Mesenchymal stem cell (in vitro differentiated cells and primary cell): ENCODE measurements around the gene OR13D1.
"Not testable (repeated sequence)": the region's sequence is repeated elsewhere in the genome, so short reads cannot be mapped to it uniquely, and the experiment has no call there.

Experiments
- DNase-seq: peaks from one replicate; pipeline ENCODE4 v3.0.0-alpha.2; 2013
- H2AFZ ChIP-seq: one replicate; pipeline ENCODE4 v1.6.1; 2013; ENCODE audit warnings: low read depth, mild to moderate bottlenecking, control low read depth, inconsistent platforms, low read length, moderate library complexity
- H2AK5ac ChIP-seq: 2 replicates; pipeline ENCODE4 v1.6.1; 2013; ENCODE audit warnings: low read length, moderate library complexity, mild to moderate bottlenecking, inconsistent platforms; ENCODE audit not compliant: severe bottlenecking
- H2BK120ac ChIP-seq: one replicate; pipeline ENCODE4 v1.6.1; 2013; ENCODE audit warnings: low read depth, mild to moderate bottlenecking, inconsistent platforms, low read length, moderate library complexity
- H2BK12ac ChIP-seq, 2 experiments: one replicate each; pipeline ENCODE4 v1.6.1; 2013; ENCODE audit warnings: inconsistent platforms in 2 of 2, low read length in 2 of 2, mild to moderate bottlenecking in 2 of 2, moderate library complexity in 2 of 2, control low read depth in 1 of 2
- H2BK15ac ChIP-seq: one replicate; pipeline ENCODE4 v1.6.1; 2013; ENCODE audit warnings: mild to moderate bottlenecking, low read depth, inconsistent platforms; ENCODE audit not compliant: poor library complexity, severe bottlenecking
- H2BK5ac ChIP-seq: 2 replicates; pipeline ENCODE4 v1.6.1; 2013; ENCODE audit warnings: low read depth, mild to moderate bottlenecking, low read length, control low read depth, inconsistent platforms; ENCODE audit not compliant: poor library complexity, severe bottlenecking
- H3K14ac ChIP-seq, 2 experiments: one replicate each; pipeline ENCODE4 v1.6.1; 2013; ENCODE audit warnings: inconsistent platforms in 2 of 2, low read length in 2 of 2, control low read depth in 1 of 2, mild to moderate bottlenecking in 1 of 2, moderate library complexity in 1 of 2
- H3K18ac ChIP-seq, 2 experiments: one replicate each; pipeline ENCODE4 v1.6.1; 2013; ENCODE audit warnings: inconsistent platforms in 2 of 2, low read length in 2 of 2, control low read depth in 1 of 2, low read depth in 1 of 2, mild to moderate bottlenecking in 1 of 2
- H3K23ac ChIP-seq, 2 experiments: one replicate each; pipeline ENCODE4 v1.6.1; 2013; ENCODE audit warnings: inconsistent platforms in 2 of 2, low read length in 2 of 2, mild to moderate bottlenecking in 2 of 2, moderate library complexity in 2 of 2, control low read depth in 1 of 2
- H3K27ac ChIP-seq: 2 replicates; pipeline ENCODE4 v1.5.1; 2013; ENCODE audit warnings: mild to moderate bottlenecking, moderate library complexity, low read length, control low read depth, inconsistent platforms; ENCODE audit not compliant: poor library complexity, severe bottlenecking
- H3K27me3 ChIP-seq, 2 experiments: 2 replicates each; pipeline versions ENCODE4 v1.6.1 to v1.7.0; 2013; ENCODE audit warnings: low read length in 2 of 2, mild to moderate bottlenecking in 2 of 2, moderate library complexity in 2 of 2, control low read depth in 1 of 2, inconsistent platforms in 1 of 2; ENCODE audit not compliant: control insufficient read depth in 1 of 2, insufficient read depth in 1 of 2
- H3K36me3 ChIP-seq, 2 experiments: 2 replicates each; pipeline versions ENCODE4 v1.6.1 to v1.7.0; 2013; ENCODE audit warnings: low read length in 2 of 2, control low read depth in 1 of 2, inconsistent platforms in 1 of 2, low read depth in 1 of 2, mild to moderate bottlenecking in 1 of 2; ENCODE audit not compliant: insufficient read depth in 2 of 2, control insufficient read depth in 1 of 2
- H3K4ac ChIP-seq, 2 experiments: one replicate each; pipeline ENCODE4 v1.6.1; 2013; ENCODE audit warnings: inconsistent platforms in 2 of 2, low read length in 2 of 2, mild to moderate bottlenecking in 2 of 2, moderate library complexity in 2 of 2, control low read depth in 1 of 2, low read depth in 1 of 2
- H3K4me1 ChIP-seq: 2 replicates; pipeline ENCODE4 v1.6.1; 2013; ENCODE audit warnings: low read depth, low read length, control low read depth; ENCODE audit not compliant: control insufficient read depth, insufficient read depth
- H3K4me2 ChIP-seq: 2 replicates; pipeline ENCODE4 v1.6.1; 2013; ENCODE audit warnings: low read length, mild to moderate bottlenecking, inconsistent platforms; ENCODE audit not compliant: poor library complexity, severe bottlenecking
- H3K4me3 ChIP-seq, 2 experiments: 2 replicates each; pipeline versions ENCODE4 v1.5.1 to v1.7.0; 2013; ENCODE audit warnings: low read length in 2 of 2, mild to moderate bottlenecking in 2 of 2, control low read depth in 1 of 2, low read depth in 1 of 2; ENCODE audit not compliant: insufficient read depth in 1 of 2
- H3K79me1 ChIP-seq: replicated peaks from 2 replicates; pipeline ENCODE4 v1.6.1; 2013; ENCODE audit warnings: mild to moderate bottlenecking, control low read depth, low read length, inconsistent platforms; ENCODE audit not compliant: poor library complexity, severe bottlenecking
- H3K9ac ChIP-seq: 2 replicates; pipeline ENCODE4 v1.7.0; 2013; ENCODE audit warnings: mild to moderate bottlenecking, low read length, moderate library complexity
- H3K9me3 ChIP-seq: 2 replicates; pipeline ENCODE4 v1.7.0; 2013; ENCODE audit warnings: mild to moderate bottlenecking, low read length; ENCODE audit not compliant: control insufficient read depth
- H4K8ac ChIP-seq: one replicate; pipeline ENCODE4 v1.6.1; 2013; ENCODE audit warnings: inconsistent platforms, mild to moderate bottlenecking, low read length, moderate library complexity
- H4K91ac ChIP-seq: one replicate; pipeline ENCODE4 v1.6.1; 2013; ENCODE audit warnings: mild to moderate bottlenecking, low read length, inconsistent platforms
- WGBS: methylation state at CpG from one replicate; pipeline ENCODE4 v1.1.7; 2013; ENCODE audit warnings: mixed read lengths; 5-methylcytosine and 5-hydroxymethylcytosine counted together

Gene OR13D1

GRCh38 chr9:104686081-104686480 lies 8.2 kb upstream of the OR13D1 start:
- no peak overlapping the region for H2BK120ac ChIP-seq
- no peaks in the 10 kb centered on the region for H3K4me1 ChIP-seq
- H3K9me3 ChIP-seq, result no peaks in the 10 kb centered on the region
- no peak overlapping the region for H2AFZ ChIP-seq
- no peak overlapping the region for H4K8ac ChIP-seq
- no peak overlapping the region for H2BK12ac ChIP-seq
- no peak overlapping the region for H3K4me2 ChIP-seq
- no peak overlapping the region for H3K18ac ChIP-seq
- H2AK5ac ChIP-seq, result no peak overlapping the region
- no peak overlapping the region for H3K23ac ChIP-seq
- H3K27me3 ChIP-seq, result no peaks in the 10 kb centered on the region
- H3K4me3 ChIP-seq, result no peak overlapping the region
- no peak overlapping the region for H3K4ac ChIP-seq
- no CpG with 5 or more reads among the region's 2 CpGs for WGBS
- no peak overlapping the region for H2BK15ac ChIP-seq
- no peaks in the 10 kb centered on the region for H3K36me3 ChIP-seq
- peak overlapping the region; percentile 16 for H3K9ac ChIP-seq
- DNase-seq, result no peak
- H3K27ac ChIP-seq, result no peak overlapping the region
- no peak overlapping the region for H2BK5ac ChIP-seq
- no peak overlapping the region for H4K91ac ChIP-seq
- no peaks in the 10 kb centered on the region for H3K79me1 ChIP-seq
- H3K14ac ChIP-seq, result no peak overlapping the region

- Histone ChIP-seq H4K91ac (no peak overlapping the region), H3K14ac (no peak overlapping the region), H2AK5ac (no peak overlapping the region), H3K4me2 (no peak overlapping the region), H3K18ac (no peak overlapping the region), H3K79me1 (no peaks in the 10 kb centered on the region), H3K9ac (no peak overlapping the region), H3K9me3 (no peaks in the 10 kb centered on the region), H3K27ac (no peak overlapping the region), H2AFZ (no peak overlapping the region), H3K36me3 (no peaks in the 10 kb centered on the region), H2BK120ac (no peak overlapping the region), H4K8ac (no peak overlapping the region), H3K27me3 (no peaks in the 10 kb centered on the region), H2BK12ac (no peak overlapping the region), H3K4me3 (no peak overlapping the region), H2BK5ac (no peak overlapping the region), H3K4ac (no peak overlapping the region), H3K23ac (no peak overlapping the region), H3K4me1 (no peaks in the 10 kb centered on the region), H2BK15ac (no peak overlapping the region)
- no peak for DNase-seq
- 89% methylated on average over 3 of the region's 3 CpGs for WGBS
These were observed 6.0 kb downstream of the OR13D1 start for GRCh38 chr9:104700306-104700705.

GRCh38 chr9:104708737-104709136 lies 14.4 kb downstream of the OR13D1 start:
- not testable (repeated sequence) for H4K91ac ChIP-seq, H2BK120ac ChIP-seq, DNase-seq, H2AK5ac ChIP-seq, H3K4ac ChIP-seq, H2BK5ac ChIP-seq, H3K27me3 ChIP-seq, H2BK15ac ChIP-seq, H4K8ac ChIP-seq, H3K79me1 ChIP-seq, H3K18ac ChIP-seq, H3K4me3 ChIP-seq, H3K4me2 ChIP-seq, H3K9me3 ChIP-seq, H3K9ac ChIP-seq, H3K4me1 ChIP-seq, H3K23ac ChIP-seq, H3K36me3 ChIP-seq, H3K27ac ChIP-seq, H2BK12ac ChIP-seq, H2AFZ ChIP-seq, H3K14ac ChIP-seq
- no CpG with 5 or more reads among the region's 1 CpG for WGBS

GRCh38 chr9:104711604-104712003 lies 17.3 kb downstream of the OR13D1 start:
- Histone ChIP-seq H3K9me3 (no peaks in the 10 kb centered on the region), H4K91ac (no peak overlapping the region), H3K4me2 (no peak overlapping the region), H3K36me3 (no peaks in the 10 kb centered on the region), H4K8ac (no peak overlapping the region), H3K79me1 (no peaks in the 10 kb centered on the region), H2BK5ac (no peak overlapping the region), H2AFZ (no peak overlapping the region), H3K4me3 (no peak overlapping the region), H3K14ac (no peak overlapping the region), H2AK5ac (no peak overlapping the region), H3K18ac (no peak overlapping the region), H3K23ac (no peak overlapping the region), H3K4me1 (no peaks in the 10 kb centered on the region), H2BK12ac (no peak overlapping the region), H2BK15ac (no peak overlapping the region), H2BK120ac (no peak overlapping the region), H3K27me3 (no peaks in the 10 kb centered on the region), H3K4ac (no peak overlapping the region), H3K27ac (no peak overlapping the region), H3K9ac (no peak overlapping the region)
- DNase-seq, result no peak
- 93% methylated on average over 3 of the region's 4 CpGs for WGBS
